ENCODE data around the gene SPSB1. TPM values are rescaled to one million over a fixed set of nuclear protein-coding genes. Genes with fewer than 3 reads are reported as not detected.

Gene SPSB1
- polyA plus RNA-seq, 1 donor (not counting 4 experiments of a cell fraction or from before 2014, with no cell fraction given): 19.8 TPM

GRCh38 chr1:9275161-9275560 lies 17.5 kb upstream of the SPSB1 start:
- Histone ChIP-seq H3K79me2 (ENCODE audit: control insufficient read depth, insufficient read depth, low read length) (no peaks in the 10 kb centered on the region), H4K20me1 (ENCODE audit: control insufficient read depth, extremely low read depth, insufficient read depth, low read length) (no peaks in the 10 kb centered on the region), H3K4me1 (ENCODE audit: control insufficient read depth, extremely low read depth, insufficient read depth, low read length) (peaks cover 21% of the 10 kb centered on the region), H3K9ac (ENCODE audit: control insufficient read depth, extremely low read depth, insufficient read depth, low read length) (no peak overlapping the region), H3K4me3 (ENCODE audit: control insufficient read depth in 2 of 3, extremely low read depth in 1 of 3, insufficient read depth in 2 of 3, low read depth in 1 of 3, low read length in 3 of 3) (no peak overlapping the region), H3K9me3 (ENCODE audit: control insufficient read depth, low read depth, low read length) (no peaks in the 10 kb centered on the region), H3K36me3 (ENCODE audit: control insufficient read depth in 2 of 2, extremely low read depth in 1 of 2, insufficient read depth in 2 of 2, low read length in 2 of 2) (no peaks in the 10 kb centered on the region), H2AFZ (ENCODE audit: control insufficient read depth, low read length) (no peak overlapping the region), H3K27ac (ENCODE audit: control insufficient read depth, insufficient read depth, low read length) (no peak overlapping the region), H3K9me1 (ENCODE audit: control insufficient read depth, extremely low read depth, insufficient read depth, low read length) (no peaks in the 10 kb centered on the region), H3K27me3 (ENCODE audit: control insufficient read depth, extremely low read depth, insufficient read depth, low read length) (peaks cover 6% of the 10 kb centered on the region), H3K4me2 (ENCODE audit: control insufficient read depth, extremely low read depth, insufficient read depth, low read depth, low read length) (no peak overlapping the region)
- TF ChIP-seq EZH2 (IDR thresholded peaks at IDR 0.05; ENCODE audit: low read length) (no peak), CTCF (optimal IDR thresholded peaks at IDR 0.05 in 1 of 3, IDR thresholded peaks at IDR 0.05 in 1 of 3, conservative IDR thresholded peaks at IDR 0.05 in 1 of 3; ENCODE audit: extremely low read depth in 1 of 3, insufficient read depth in 2 of 3, low read length in 3 of 3) (no peak)
- FAIRE-seq (no peak), DNase-seq (ENCODE audit: low read depth, low spot score) (no peak)
- dilution Hi-C loops (cut with MboI; ENCODE audit: extremely low pct_ligation_motif_present, low sequenced_read_pairs): no loop called here

- Histone ChIP-seq H2AFZ (ENCODE audit: control insufficient read depth, low read length) (no peak overlapping the region), H3K9me3 (ENCODE audit: control insufficient read depth, low read depth, low read length) (no peaks in the 10 kb centered on the region), H3K27ac (ENCODE audit: control insufficient read depth, insufficient read depth, low read length) (no peak overlapping the region), H4K20me1 (ENCODE audit: control insufficient read depth, extremely low read depth, insufficient read depth, low read length) (no peaks in the 10 kb centered on the region), H3K27me3 (ENCODE audit: control insufficient read depth, extremely low read depth, insufficient read depth, low read length) (peaks cover 6% of the 10 kb centered on the region), H3K4me3 (ENCODE audit: control insufficient read depth in 2 of 3, extremely low read depth in 1 of 3, insufficient read depth in 2 of 3, low read depth in 1 of 3, low read length in 3 of 3) (peak overlapping the region in 1 of 3 experiments; percentile 2), H3K9ac (ENCODE audit: control insufficient read depth, extremely low read depth, insufficient read depth, low read length) (no peak overlapping the region), H3K4me2 (ENCODE audit: control insufficient read depth, extremely low read depth, insufficient read depth, low read depth, low read length) (peak overlapping the region; percentile 15), H3K9me1 (ENCODE audit: control insufficient read depth, extremely low read depth, insufficient read depth, low read length) (no peaks in the 10 kb centered on the region), H3K4me1 (ENCODE audit: control insufficient read depth, extremely low read depth, insufficient read depth, low read length) (peaks cover 19% of the 10 kb centered on the region), H3K36me3 (ENCODE audit: control insufficient read depth in 2 of 2, extremely low read depth in 1 of 2, insufficient read depth in 2 of 2, low read length in 2 of 2) (no peaks in the 10 kb centered on the region), H3K79me2 (ENCODE audit: control insufficient read depth, insufficient read depth, low read length) (no peaks in the 10 kb centered on the region)
- peak; percentile 92 for FAIRE-seq
- TF ChIP-seq CTCF (optimal IDR thresholded peaks at IDR 0.05 in 1 of 3, IDR thresholded peaks at IDR 0.05 in 1 of 3, conservative IDR thresholded peaks at IDR 0.05 in 1 of 3; ENCODE audit: extremely low read depth in 1 of 3, insufficient read depth in 2 of 3, low read length in 3 of 3) (no peak), EZH2 (IDR thresholded peaks at IDR 0.05; ENCODE audit: low read length) (no peak)
- dilution Hi-C loops (cut with MboI; ENCODE audit: extremely low pct_ligation_motif_present, low sequenced_read_pairs): no loop called here
- no peak for DNase-seq (ENCODE audit: low read depth, low spot score)
These were observed 17.1 kb upstream of the SPSB1 start for GRCh38 chr1:9275567-9276034.

Data from keratinocyte (primary cell).